GM12873 (cell line): Measurements from ENCODE around the gene GBP2.

Experiments used
- CTCF ChIP-seq: IDR thresholded peaks from 2 replicates; pipeline ENCODE4 v1.5.1; 2012; ENCODE audit warnings: low read depth, mild to moderate bottlenecking, moderate library complexity, low read length, control low read depth; ENCODE audit not compliant: insufficient read depth; ENCODE audit errors: missing control alignments

Gene GBP2

GRCh38 chr1:89167590-89168230 is 41.8 kb upstream of the GBP2 start:
- no peak for TF ChIP-seq CTCF

GRCh38 chr1:89166705-89167104 is 40.8 kb upstream of the GBP2 start:
- no peak for TF ChIP-seq CTCF

GRCh38 chr1:89165811-89166210 is 39.9 kb upstream of the GBP2 start:
- TF ChIP-seq CTCF: no peak

GRCh38 chr1:89151047-89151446 is 25.1 kb upstream of the GBP2 start:
- no peak for TF ChIP-seq CTCF

- no peak for TF ChIP-seq CTCF
Observed at GRCh38 chr1:89149976-89150375, 24.1 kb upstream of the GBP2 start.

GRCh38 chr1:89149229-89149628 is 23.3 kb upstream of the GBP2 start:
- no peak for TF ChIP-seq CTCF

GRCh38 chr1:89147678-89148658 is 22.1 kb upstream of the GBP2 start:
- no peak for TF ChIP-seq CTCF
